GM15510 (cell line): ENCODE results near the gene LSM6.

Experiments used
- POLR2A ChIP-seq: IDR thresholded peaks from 3 replicates; pipeline ENCODE4 v1.6.1; 2011; ENCODE audit warnings: borderline replicate concordance; ENCODE audit not compliant: insufficient read length; ENCODE audit errors: extremely low read depth

LSM6 gene

GRCh38 chr4:146211440-146211839 is 35.9 kb downstream of the LSM6 start:
- no peak for TF ChIP-seq POLR2A

- TF ChIP-seq POLR2A, result no peak
Observed at GRCh38 chr4:146212781-146213180, 37.3 kb downstream of the LSM6 start.

GRCh38 chr4:146214238-146214637 is 38.7 kb downstream of the LSM6 start, which contains the start of gene REELD1:
TSS of gene REELD1 (plus strand) at chr4:146214538. CDS start at chr4:146216953, 2,415 bp downstream.
- no peak for TF ChIP-seq POLR2A

GRCh38 chr4:146222313-146222712 is 46.8 kb downstream of the LSM6 start:
- no peak for TF ChIP-seq POLR2A

GRCh38 chr4:146224326-146224966 is 48.9 kb downstream of the LSM6 start:
- no peak for TF ChIP-seq POLR2A

- no peak for TF ChIP-seq POLR2A
Observed at GRCh38 chr4:146229406-146229805, 53.9 kb downstream of the LSM6 start.

GRCh38 chr4:146232131-146232722 is 56.7 kb downstream of the LSM6 start:
- no peak for TF ChIP-seq POLR2A

- TF ChIP-seq POLR2A, result no peak
Observed at GRCh38 chr4:146235654-146236177, 60.2 kb downstream of the LSM6 start.

GRCh38 chr4:146236216-146236615 is 60.7 kb downstream of the LSM6 start:
- TF ChIP-seq POLR2A, result no peak

GRCh38 chr4:146237092-146237491 is 61.6 kb downstream of the LSM6 start:
- TF ChIP-seq POLR2A, result no peak

- no peak for TF ChIP-seq POLR2A
Observed at GRCh38 chr4:146238107-146238506, 62.6 kb downstream of the LSM6 start.
